HEK293 (cell line): ENCODE results near the gene BTBD16.

ENCODE experiments used
- CTCF ChIP-seq: fragments of 450-650 bp; formaldehyde crosslinking; IDR thresholded peaks from 2 replicates; pipeline ENCODE4 v1.5.1; 2016; ENCODE audit warnings: missing biosample characterization, missing genetic modification characterization
- SP3 ChIP-seq: fragments of 450-650 bp; formaldehyde crosslinking; IDR thresholded peaks from 2 replicates; pipeline ENCODE4 v1.5.1; 2016; ENCODE audit warnings: missing biosample characterization, missing genetic modification characterization

GRCh38 chr10:122244001-122244975 is 26.8 kb upstream of the BTBD16 start:
- TF ChIP-seq SP3 (tag by site-specific recombination) (no peak), CTCF (no peak)
